Epidermal melanocyte (primary cell): Measurements from ENCODE around the gene BUD23.

Experiments used
- DNase-seq: peaks from one replicate; pipeline ENCODE4 v3.0.0; 2011; ENCODE audit warnings: low spot score; ENCODE audit not compliant: insufficient read length

BUD23 gene

DNA sequence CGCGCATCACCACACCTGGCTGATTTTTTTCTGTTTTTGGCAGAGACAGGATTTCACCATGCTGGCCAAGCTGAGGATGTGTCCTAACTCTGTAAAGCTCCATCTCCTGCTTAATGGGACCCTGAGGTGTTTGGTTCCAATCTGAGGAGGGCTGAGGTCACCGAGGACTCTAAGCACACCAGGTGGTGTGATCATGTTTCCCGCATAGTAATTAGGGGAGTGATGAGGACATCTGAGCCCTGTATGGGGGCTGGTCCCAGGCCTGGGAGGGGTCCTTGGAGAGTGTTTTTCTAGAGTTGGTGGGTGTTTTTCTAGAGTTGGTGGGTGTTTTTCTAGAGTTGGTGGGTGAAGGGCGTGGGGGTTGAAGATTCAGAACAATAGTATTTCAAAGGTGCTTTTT is 58.2 kb downstream of the BUD23 start:
- no peak for DNase-seq

DNA sequence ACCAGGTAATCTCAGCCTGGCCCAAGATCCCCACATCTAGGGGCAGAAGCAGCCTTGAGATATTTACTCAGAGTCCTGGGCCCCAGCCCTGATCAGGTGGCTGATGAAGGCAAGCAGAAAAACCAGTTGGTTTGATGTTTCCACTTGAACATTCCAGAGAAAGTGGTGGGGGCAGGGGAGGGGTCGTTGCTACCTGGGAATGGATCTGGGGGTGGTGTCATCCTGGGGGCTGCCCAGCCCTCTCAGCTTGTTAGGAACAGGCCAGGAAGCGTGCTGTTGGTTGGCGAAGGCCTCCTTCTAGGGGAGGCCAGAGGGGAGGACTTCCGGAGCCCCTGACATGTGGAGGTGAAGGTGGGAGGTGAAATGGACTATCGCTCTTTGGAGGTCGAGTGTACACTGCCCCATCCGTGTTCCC is 58.9 kb downstream of the BUD23 start:
- no peak for DNase-seq

DNA sequence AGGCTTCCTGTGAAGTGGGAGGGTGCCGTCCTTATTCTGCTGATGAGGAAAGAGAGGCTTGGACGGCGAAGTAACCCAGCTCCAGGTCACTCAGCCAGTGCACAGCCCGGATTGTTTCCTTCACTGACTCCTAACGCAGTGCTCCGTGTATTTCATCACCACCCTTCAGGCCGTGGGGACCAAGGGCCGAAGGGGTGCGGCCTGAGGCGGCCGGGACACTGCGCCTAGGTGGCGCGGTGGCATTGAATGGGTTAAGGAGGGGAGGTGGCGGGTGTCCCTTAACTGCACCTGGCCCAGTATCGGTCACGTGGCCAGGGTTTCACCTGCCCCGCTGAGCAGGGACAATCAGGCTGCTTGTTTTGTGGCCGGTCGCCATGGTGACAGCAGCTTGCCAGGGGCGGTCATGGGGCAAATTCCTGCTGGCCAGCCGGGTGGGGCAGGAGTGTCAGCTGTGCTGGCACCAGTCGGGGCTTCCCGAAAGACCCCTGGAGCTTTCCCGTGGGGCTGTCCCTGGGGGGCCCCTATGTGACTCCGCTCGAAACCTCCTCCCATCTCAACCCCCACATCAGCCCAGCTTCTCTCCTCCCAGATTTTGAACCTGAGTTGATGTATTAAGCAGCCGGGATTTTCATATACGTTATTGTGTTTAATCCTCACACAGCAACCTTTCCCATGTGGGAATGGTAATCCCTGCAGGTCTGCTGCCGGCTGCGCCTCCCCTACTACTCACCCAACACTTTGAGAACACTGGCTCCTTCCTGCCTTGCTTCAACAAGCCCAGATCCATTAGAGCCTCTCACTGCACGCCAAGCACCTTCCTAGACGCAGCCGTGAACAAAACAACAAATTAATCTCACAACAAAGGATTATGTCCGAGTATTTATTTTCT is 59.6 kb downstream of the BUD23 start:
- DNase-seq, result no peak

DNA sequence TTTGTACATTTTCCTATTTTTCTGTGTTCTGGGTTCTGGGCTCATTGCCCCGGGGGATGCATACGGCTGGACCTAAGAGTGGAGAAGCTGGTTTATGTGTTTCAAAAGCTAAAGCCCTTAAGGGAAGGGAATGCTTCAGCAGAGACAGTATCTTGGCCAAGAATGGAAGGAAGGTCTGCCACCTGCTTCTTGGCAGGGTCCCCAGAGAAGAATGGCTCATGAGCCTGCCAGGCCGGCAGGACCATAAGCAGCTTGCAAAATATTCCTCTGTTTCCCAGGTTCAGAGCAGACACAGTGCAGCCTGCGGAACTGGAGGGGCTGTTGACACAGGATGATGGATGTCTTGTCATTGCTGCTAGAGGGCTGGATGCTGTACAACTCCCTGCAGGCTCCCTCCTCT is 63.0 kb downstream of the BUD23 start:
- no peak for DNase-seq
